ENCODE measurements around the gene MICALL2.

DNA sequence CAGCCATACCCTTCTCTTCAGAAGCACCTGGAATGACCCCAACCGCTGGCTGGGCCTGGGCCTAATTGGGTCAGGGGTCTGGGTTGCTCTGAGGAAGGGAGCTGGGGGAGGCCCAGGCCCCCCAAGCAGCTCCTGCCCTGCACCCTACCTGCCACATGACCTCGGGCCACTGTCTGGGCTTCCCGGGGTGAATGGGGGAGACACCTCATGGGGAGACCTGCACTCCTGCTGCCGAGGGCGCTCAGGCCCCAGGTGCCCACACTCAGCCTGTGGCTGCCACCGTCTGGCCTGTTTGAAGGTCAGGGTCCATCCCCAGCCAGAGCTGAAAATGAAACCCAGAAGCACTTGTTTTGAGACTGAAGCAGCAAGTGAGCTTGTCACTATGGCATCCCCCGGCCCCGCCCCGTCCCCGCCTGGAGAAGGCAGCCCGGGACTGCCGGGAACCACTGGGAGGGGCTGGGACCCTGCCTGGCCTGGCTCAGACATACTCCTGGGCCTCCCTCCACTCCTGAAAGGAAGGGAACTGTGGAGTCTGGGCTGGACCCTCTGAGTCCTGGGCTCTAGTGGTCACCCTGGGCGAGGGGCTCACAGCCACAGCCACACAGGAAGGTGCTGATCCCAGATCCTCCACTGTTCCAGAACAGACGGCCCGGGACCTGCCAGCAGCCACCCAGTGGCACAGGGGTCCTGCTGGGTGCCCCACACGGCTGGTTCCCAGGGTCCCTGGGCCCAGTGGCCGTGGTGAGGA lies 7.4 kb upstream of the MICALL2 start:
- no peak for TF ChIP-seq TRIM28 (IDR thresholded peaks at IDR 0.05; ENCODE audit: borderline replicate concordance, low read length)
- TF ChIP-seq, protein P1, sequence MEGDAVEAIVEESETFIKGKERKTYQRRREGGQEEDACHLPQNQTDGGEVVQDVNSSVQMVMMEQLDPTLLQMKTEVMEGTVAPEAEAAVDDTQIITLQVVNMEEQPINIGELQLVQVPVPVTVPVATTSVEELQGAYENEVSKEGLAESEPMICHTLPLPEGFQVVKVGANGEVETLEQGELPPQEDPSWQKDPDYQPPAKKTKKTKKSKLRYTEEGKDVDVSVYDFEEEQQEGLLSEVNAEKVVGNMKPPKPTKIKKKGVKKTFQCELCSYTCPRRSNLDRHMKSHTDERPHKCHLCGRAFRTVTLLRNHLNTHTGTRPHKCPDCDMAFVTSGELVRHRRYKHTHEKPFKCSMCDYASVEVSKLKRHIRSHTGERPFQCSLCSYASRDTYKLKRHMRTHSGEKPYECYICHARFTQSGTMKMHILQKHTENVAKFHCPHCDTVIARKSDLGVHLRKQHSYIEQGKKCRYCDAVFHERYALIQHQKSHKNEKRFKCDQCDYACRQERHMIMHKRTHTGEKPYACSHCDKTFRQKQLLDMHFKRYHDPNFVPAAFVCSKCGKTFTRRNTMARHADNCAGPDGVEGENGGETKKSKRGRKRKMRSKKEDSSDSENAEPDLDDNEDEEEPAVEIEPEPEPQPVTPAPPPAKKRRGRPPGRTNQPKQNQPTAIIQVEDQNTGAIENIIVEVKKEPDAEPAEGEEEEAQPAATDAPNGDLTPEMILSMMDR (tag by site-specific recombination; IDR thresholded peaks at IDR 0.05) = no peak
- no peak for TF ChIP-seq ZBTB1 (tag by site-specific recombination; IDR thresholded peaks at IDR 0.05)
- no peak for TF ChIP-seq ZNF157 (tag by site-specific recombination; IDR thresholded peaks at IDR 0.05)
- TF ChIP-seq ZBTB11 (tag by site-specific recombination; conservative IDR thresholded peaks at IDR 0.05; ENCODE audit: low read depth) = no peak
- no peak for TF ChIP-seq ZNF629 (tag by site-specific recombination; IDR thresholded peaks at IDR 0.05)
- TF ChIP-seq ZFP41 (tag by site-specific recombination; IDR thresholded peaks at IDR 0.05; ENCODE audit: borderline replicate concordance) = no peak

Measured in HEK293 (cell line).